HG03457 (cell line): ENCODE data around the gene ADNP.
A peak's percentile ranks its signal among the peaks of the same experiment; 100 is the strongest.

Experiments used
- ATAC-seq: cut with Tn5 transposase; IDR thresholded peaks from one replicate; pipeline ENCODE4 v1.9.1; 2021; ENCODE audit warnings: moderate number of reproducible peaks; ENCODE audit not compliant: unreplicated experiment

Gene ADNP

GRCh38 chr20:50852085-50852484, 79.2 kb downstream of the ADNP start:
- ATAC-seq: no peak

GRCh38 chr20:50850721-50851286, 80.4 kb downstream of the ADNP start:
- ATAC-seq: no peak

GRCh38 chr20:50848846-50849673, 82.2 kb downstream of the ADNP start:
- ATAC-seq: no peak

DNA sequence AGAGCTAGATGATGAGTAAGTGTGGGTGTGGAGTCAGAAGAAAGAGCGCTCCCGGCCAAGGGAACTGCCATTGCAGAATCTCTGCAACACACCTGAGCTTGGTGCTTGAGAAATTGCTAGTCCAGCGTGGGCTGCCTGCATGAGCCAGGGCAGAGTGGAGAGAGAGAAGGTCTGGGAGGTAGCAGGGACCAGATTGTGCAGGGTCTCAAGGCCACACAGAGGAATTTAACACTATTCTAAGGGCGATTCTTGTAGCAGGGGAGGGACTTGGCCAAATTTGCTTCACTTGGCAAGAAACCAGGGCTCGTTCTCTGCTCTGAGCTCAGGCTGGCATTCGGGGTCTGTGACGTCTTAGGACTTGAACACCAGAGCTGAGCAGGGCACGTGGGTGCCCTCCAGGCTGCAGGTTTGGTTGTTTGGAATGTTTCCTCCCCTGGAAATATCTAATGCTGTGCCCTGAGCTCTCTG, 82.9 kb downstream of the ADNP start:
- ATAC-seq: no peak

DNA sequence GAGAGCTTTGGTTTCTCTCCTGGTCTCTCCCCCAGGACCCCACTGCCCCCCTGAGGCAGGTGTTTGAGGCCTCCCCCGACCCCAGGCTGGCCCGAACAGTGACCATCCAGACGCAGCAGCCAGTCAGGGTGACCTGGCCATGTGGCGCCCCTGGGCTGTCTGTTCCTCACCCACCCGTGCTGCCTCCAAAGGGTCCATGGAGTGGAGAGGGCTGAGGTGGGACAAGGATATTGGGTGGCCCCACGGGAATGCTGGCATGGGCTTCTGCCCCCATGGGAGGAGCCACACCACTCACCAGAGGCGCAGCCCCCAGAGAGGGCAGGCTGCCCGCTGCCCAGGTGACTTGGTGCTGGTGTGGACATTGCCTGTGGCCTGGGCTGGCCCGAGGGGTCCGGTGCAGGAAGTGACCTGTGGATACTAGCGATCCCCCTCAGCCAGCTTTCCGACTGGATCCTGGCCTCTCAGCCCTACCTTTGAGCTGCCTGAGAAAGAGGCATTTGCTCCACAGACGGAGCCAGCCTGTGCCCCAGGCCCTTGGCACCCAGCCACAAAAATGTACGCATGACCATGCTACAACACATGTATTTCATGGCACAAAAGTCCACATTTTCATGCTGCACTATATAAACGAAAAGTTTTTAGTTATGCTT, 85.5 kb downstream of the ADNP start:
- no peak for ATAC-seq

GRCh38 chr20:50844430-50845100, 86.7 kb downstream of the ADNP start:
- peak; percentile 93 for ATAC-seq

DNA sequence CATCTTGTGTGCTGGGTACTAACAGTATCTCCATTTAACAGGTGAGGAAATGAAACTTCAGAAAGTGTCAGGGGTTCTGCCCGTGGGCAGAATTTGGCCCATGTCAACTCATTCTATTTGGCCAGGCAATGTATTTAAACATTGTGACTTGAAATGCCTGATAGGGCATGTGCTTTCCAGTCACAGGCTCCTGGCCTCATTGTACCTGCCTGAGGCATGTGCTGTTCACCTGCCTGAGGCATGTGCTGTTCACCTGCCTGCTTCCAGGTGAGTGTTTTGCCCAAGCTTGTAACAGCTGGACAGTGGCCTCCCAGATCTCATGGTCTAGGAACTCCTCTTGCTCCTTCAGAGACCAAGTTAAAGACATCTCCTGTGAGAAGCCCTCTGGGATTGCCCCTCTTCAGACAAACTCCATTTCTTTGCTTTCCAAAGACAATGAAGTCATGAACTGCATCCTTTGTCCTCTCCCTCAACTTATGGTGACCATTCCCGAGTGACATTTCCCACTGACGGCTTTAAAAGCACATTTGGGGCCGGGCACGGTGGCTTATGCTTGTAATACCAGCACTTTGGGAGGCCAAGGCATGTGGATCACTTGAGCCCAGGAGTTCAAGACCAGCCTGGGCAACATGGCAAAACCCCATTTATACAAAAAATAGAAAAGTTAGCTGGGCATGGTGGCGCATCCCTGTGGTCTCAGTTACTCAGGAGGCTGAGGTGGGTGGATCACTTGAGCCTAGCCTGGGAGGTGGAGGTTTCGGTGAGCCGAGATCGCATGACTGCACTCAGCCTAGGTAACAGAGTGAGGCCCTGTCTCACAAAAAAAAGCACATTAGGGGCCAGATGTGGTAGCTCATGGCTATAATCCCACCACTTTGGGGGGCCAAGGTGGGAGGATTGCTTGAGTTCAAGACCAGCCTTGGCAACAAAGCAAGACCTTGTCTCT, 87.6 kb downstream of the ADNP start:
- no peak for ATAC-seq

DNA sequence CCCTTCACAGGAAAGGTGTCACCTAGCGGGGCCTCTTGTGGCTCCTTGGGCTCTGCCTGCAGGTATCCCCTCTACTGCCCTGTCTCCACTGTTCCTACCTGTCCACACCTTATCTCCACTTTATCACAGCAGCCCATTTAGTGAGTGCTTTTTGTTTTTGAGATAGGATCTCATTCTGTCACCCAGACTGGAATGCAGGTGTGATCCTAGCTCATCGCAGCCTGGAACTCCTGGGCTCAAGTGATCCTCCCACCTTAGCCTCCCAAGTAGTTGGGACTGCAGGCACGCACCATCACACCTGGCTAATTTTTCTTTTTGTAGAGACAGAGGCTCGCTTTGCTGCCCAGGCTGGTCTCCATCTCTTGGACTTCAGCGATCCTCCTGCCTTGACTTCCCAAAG, 88.4 kb downstream of the ADNP start:
- no peak for ATAC-seq
